Neural progenitor cell (in vitro differentiated cells): ENCODE data around the gene PRSS50.

Source experiments
- CTCF ChIP-seq: fragments of 200-600 bp; sonication (generic); IDR thresholded peaks from 2 replicates; pipeline ENCODE4 v1.5.1; 2017; ENCODE audit warnings: antibody characterized with exemption, mild to moderate bottlenecking
- EZH2 ChIP-seq: fragments of 200-600 bp; sonication (generic); IDR thresholded peaks from 2 replicates; pipeline ENCODE4 v1.6.1; 2017; ENCODE audit warnings: antibody characterized with exemption, mild to moderate bottlenecking, moderate library complexity
- EZH2phosphoT487 ChIP-seq: fragments of 200-600 bp; sonication (generic); IDR thresholded peaks from 2 replicates; pipeline ENCODE4 v1.6.1; 2017; ENCODE audit warnings: antibody characterized with exemption

GRCh38 chr3:46700772-46701171 lies 16.9 kb downstream of the PRSS50 start:
- TF ChIP-seq EZH2 (no peak), CTCF (no peak), EZH2phosphoT487 (no peak)
